ENCODE data around the gene ZNF512B.

The ZNF512B gene

GRCh38 chr20:63957690-63958441 is 11.9 kb downstream of the ZNF512B start:
- TF ChIP-seq CTCF (IDR thresholded peaks at IDR 0.05; ENCODE audit: insufficient read depth, low read length, poor library complexity, severe bottlenecking): no peak
- H3K4me3 ChIP-seq (replicated peaks; ENCODE audit: low read depth, low read length): no peak overlapping the region
- H3K36me3 ChIP-seq (ENCODE audit: control insufficient read depth, insufficient read depth, low read length): peaks cover 12% of the 10 kb centered on the region
- no peak for DNase-seq (ENCODE audit: extremely low read depth, insufficient read length)
- no peaks in the 10 kb centered on the region for H3K27me3 ChIP-seq (replicated peaks; ENCODE audit: control insufficient read depth, insufficient read depth, low read length)

GRCh38 chr20:63957004-63957689 is 12.6 kb downstream of the ZNF512B start:
- peak overlapping the region; percentile 61 for H3K4me3 ChIP-seq (replicated peaks; ENCODE audit: low read depth, low read length)
- peak; percentile 62 for DNase-seq (ENCODE audit: extremely low read depth, insufficient read length)
- TF ChIP-seq CTCF (IDR thresholded peaks at IDR 0.05; ENCODE audit: insufficient read depth, low read length, poor library complexity, severe bottlenecking): peak; percentile 4
- H3K27me3 ChIP-seq (replicated peaks; ENCODE audit: control insufficient read depth, insufficient read depth, low read length): no peaks in the 10 kb centered on the region
- H3K36me3 ChIP-seq (ENCODE audit: control insufficient read depth, insufficient read depth, low read length): peaks cover 9% of the 10 kb centered on the region

- H3K4me3 ChIP-seq (replicated peaks; ENCODE audit: low read depth, low read length): peak overlapping the region; percentile 61
These were observed 13.1 kb downstream of the ZNF512B start for GRCh38 chr20:63956664-63957003.

GRCh38 chr20:63955827-63956663 is 13.7 kb downstream of the ZNF512B start, which contains the start of gene UCKL1:
Gene UCKL1 (minus strand): TSS chr20:63956416. CDS start chr20:63956372, 44 bp downstream.
- DNase-seq (ENCODE audit: extremely low read depth, insufficient read length): peak; percentile 93
- peak within 1 kb of the TSS; percentile 97 for H3K4me3 ChIP-seq (replicated peaks; ENCODE audit: low read depth, low read length)
- no peaks in the 10 kb centered on the region for H3K27me3 ChIP-seq (replicated peaks; ENCODE audit: control insufficient read depth, insufficient read depth, low read length)
- peaks cover 6% of the 10 kb centered on the region for H3K36me3 ChIP-seq (ENCODE audit: control insufficient read depth, insufficient read depth, low read length)
- TF ChIP-seq CTCF (IDR thresholded peaks at IDR 0.05; ENCODE audit: insufficient read depth, low read length, poor library complexity, severe bottlenecking): no peak

More at GRCh38 chr20:63956664-63957003, 13.1 kb downstream of the ZNF512B start:
- TF ChIP-seq CTCF (IDR thresholded peaks at IDR 0.05; ENCODE audit: insufficient read depth, low read length, poor library complexity, severe bottlenecking): no peak
- Histone ChIP-seq H3K27me3 (replicated peaks; ENCODE audit: control insufficient read depth, insufficient read depth, low read length) (no peaks in the 10 kb centered on the region), H3K36me3 (ENCODE audit: control insufficient read depth, insufficient read depth, low read length) (peaks cover 8% of the 10 kb centered on the region)
- no peak for DNase-seq (ENCODE audit: extremely low read depth, insufficient read length)

- H3K4me3 ChIP-seq (replicated peaks; ENCODE audit: low read depth, low read length): peak overlapping the region; percentile 97
- H3K27me3 ChIP-seq (replicated peaks; ENCODE audit: control insufficient read depth, insufficient read depth, low read length): no peaks in the 10 kb centered on the region
- H3K36me3 ChIP-seq (ENCODE audit: control insufficient read depth, insufficient read depth, low read length): peaks cover 9% of the 10 kb centered on the region
- DNase-seq (ENCODE audit: extremely low read depth, insufficient read length): peak; percentile 64
- TF ChIP-seq CTCF (IDR thresholded peaks at IDR 0.05; ENCODE audit: insufficient read depth, low read length, poor library complexity, severe bottlenecking): peak; percentile 26
These were observed 14.4 kb downstream of the ZNF512B start for GRCh38 chr20:63955281-63955826.
